ENCODE results near the gene SCGB1C1. TPM values are rescaled to one million over a fixed set of nuclear protein-coding genes. Genes with fewer than 3 reads are reported as not detected.
A peak's percentile ranks its signal among the peaks of the same experiment; 100 is the strongest.
"Not testable (repeated sequence)": the region's sequence is repeated elsewhere in the genome, so short reads cannot be mapped to it uniquely, and the experiment has no call there.

SCGB1C1 gene
- total and polyA plus RNA-seq, 12 donors, result not detected

- H3K27me3 ChIP-seq; H3K4me3 ChIP-seq; H3K9me3 ChIP-seq; H3K4me1 ChIP-seq; H3K36me3 ChIP-seq; H3K27ac ChIP-seq; intact Hi-C loops (cut with DNase I): not testable (repeated sequence)
- ATAC-seq (peak in 7 of 8 donors; percentile 65 to 78 (median 71)), DNase-seq (peak; percentile 8 to 26)
- peak in 7 of 9 donors; percentile 32 to 60 (median 46) for TF ChIP-seq CTCF (IDR thresholded peaks at IDR 0.05)
- WGBS, 2 donors, result 49 to 69% methylated on average over 4 to 6 of the region's 8 CpGs
Measured at GRCh38 chr11:191490-192478, 1.1 kb upstream of the SCGB1C1 start.

- H3K27ac ChIP-seq; H3K4me1 ChIP-seq; H3K36me3 ChIP-seq; ATAC-seq; H3K9me3 ChIP-seq; DNase-seq; H3K4me3 ChIP-seq; H3K27me3 ChIP-seq; intact Hi-C loops (cut with DNase I): not testable (repeated sequence)
- 69 to 77% methylated on average over 4 to 5 of the region's 5 CpGs for WGBS, 2 donors
Measured at GRCh38 chr11:193481-193880, 603 bp downstream of the SCGB1C1 start.

- H3K4me3 ChIP-seq, result no peak overlapping the region
- TF ChIP-seq CTCF (IDR thresholded peaks at IDR 0.05), result no peak
- intact Hi-C loops (cut with DNase I), result loop anchor here in 1 of 10 donors (5.0 kb wide), 1 partner anchor 160 kb away; no protein-coding TSS in a partner anchor
- H3K4me1 ChIP-seq, result peaks cover 0 to 8% (median 0%) of the 10 kb centered on the region in 9 donors
- ATAC-seq, result peak in 2 of 8 donors; percentile 3 to 12
- H3K27me3 ChIP-seq, result no peaks in the 10 kb centered on the region
- whole genome bisulfite sequencing, 2 donors, result 84% methylated on average over 22 to 23 of the region's 23 CpGs
- no peak overlapping the region for H3K27ac ChIP-seq
- peak in 1 of 2 donors; percentile 2 for DNase-seq
- no peaks in the 10 kb centered on the region for H3K9me3 ChIP-seq
- peaks cover 0 to 24% (median 2%) of the 10 kb centered on the region in 9 donors for H3K36me3 ChIP-seq
Measured at GRCh38 chr11:196786-197731, 4.2 kb downstream of the SCGB1C1 start.

GRCh38 chr11:197741-198235 lies 4.9 kb downstream of the SCGB1C1 start:
- no peak overlapping the region for H3K4me3 ChIP-seq
- H3K36me3 ChIP-seq, result peaks cover 0 to 31% (median 2%) of the 10 kb centered on the region in 9 donors
- no peaks in the 10 kb centered on the region for H3K27me3 ChIP-seq
- 83 to 89% methylated on average over 9 of the region's 9 CpGs for WGBS, 2 donors
- ATAC-seq, result peak in 1 of 8 donors; percentile 19
- TF ChIP-seq CTCF (IDR thresholded peaks at IDR 0.05), result no peak
- intact Hi-C loops (cut with DNase I), result loop anchor here in 1 of 10 donors (5.0 kb wide), 1 partner anchor 160 kb away; no protein-coding TSS in a partner anchor
- no peak overlapping the region for H3K27ac ChIP-seq
- peaks cover 0 to 15% (median 0%) of the 10 kb centered on the region in 9 donors for H3K4me1 ChIP-seq
- DNase-seq, result no peak
- H3K9me3 ChIP-seq, result no peaks in the 10 kb centered on the region
